Measurements from ENCODE around the gene PLAC1. TPM values are rescaled to one million over a fixed set of nuclear protein-coding genes. Genes with fewer than 3 reads are reported as not detected.

The PLAC1 gene
- total RNA-seq, 4 donors from 2014 or later: 1.9 TPM; not detected in 3

DNA sequence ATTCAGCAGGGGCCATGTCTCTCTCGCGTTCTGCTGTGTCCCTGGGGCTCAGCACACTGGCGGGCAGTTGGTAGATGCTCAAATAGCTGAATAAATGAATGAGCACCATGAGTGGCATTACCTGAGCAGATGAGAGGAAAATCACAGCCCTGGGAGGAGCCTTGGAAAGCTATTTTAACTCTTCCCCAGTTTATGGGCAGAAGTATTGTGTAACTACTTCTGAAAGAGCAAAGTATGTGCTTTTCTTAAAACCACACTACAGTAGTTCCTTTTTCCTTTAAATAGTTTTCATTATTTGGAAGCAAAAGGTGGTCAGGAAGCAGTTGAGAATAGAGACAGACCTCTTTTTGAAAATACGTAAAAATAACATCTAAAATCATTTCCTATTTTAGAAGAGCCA lies 3.0 kb upstream of the PLAC1 start:
- no peak for DNase-seq
- Histone ChIP-seq H3K9me3 (no peaks in the 10 kb centered on the region), H3K4me1 (no peaks in the 10 kb centered on the region), H3K4me3 (no peak overlapping the region), H3K27me3 (no peaks in the 10 kb centered on the region), H3K27ac (no peak overlapping the region), H3K36me3 (no peaks in the 10 kb centered on the region)
- intact Hi-C loops (cut with DNase I; ENCODE audit: low total_unique reads): no loop called here
- TF ChIP-seq, protein P1, sequence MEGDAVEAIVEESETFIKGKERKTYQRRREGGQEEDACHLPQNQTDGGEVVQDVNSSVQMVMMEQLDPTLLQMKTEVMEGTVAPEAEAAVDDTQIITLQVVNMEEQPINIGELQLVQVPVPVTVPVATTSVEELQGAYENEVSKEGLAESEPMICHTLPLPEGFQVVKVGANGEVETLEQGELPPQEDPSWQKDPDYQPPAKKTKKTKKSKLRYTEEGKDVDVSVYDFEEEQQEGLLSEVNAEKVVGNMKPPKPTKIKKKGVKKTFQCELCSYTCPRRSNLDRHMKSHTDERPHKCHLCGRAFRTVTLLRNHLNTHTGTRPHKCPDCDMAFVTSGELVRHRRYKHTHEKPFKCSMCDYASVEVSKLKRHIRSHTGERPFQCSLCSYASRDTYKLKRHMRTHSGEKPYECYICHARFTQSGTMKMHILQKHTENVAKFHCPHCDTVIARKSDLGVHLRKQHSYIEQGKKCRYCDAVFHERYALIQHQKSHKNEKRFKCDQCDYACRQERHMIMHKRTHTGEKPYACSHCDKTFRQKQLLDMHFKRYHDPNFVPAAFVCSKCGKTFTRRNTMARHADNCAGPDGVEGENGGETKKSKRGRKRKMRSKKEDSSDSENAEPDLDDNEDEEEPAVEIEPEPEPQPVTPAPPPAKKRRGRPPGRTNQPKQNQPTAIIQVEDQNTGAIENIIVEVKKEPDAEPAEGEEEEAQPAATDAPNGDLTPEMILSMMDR (IDR thresholded peaks at IDR 0.05): no peak
- TF ChIP-seq POLR2A (IDR thresholded peaks at IDR 0.05): no peak

DNA sequence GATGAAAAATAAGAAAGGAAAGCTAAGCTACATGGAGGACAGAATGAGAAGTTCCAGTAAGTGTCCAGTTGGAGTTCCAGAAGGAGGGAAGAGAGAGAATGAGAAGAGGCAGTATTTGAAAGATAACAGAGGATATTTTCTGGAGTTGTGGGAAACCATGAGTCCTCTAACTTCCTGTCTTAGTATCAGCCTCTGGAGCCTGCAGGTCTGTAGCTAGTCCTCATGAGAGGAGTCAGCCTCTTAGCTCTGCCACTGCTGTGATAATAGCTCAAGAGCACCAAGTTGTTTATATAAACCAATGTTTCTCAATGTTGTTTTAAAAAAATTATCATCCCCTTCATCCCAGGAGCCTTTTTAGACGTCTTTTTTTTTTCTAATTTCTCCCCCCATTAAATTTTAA lies 2.4 kb upstream of the PLAC1 start:
- Histone ChIP-seq H3K27me3 (no peaks in the 10 kb centered on the region), H3K27ac (no peak overlapping the region), H3K4me3 (no peak overlapping the region), H3K4me1 (no peaks in the 10 kb centered on the region), H3K36me3 (no peaks in the 10 kb centered on the region), H3K9me3 (no peaks in the 10 kb centered on the region)
- TF ChIP-seq POLR2A (IDR thresholded peaks at IDR 0.05): no peak
- TF ChIP-seq, protein P1 (IDR thresholded peaks at IDR 0.05): no peak
- no peak for DNase-seq
- intact Hi-C loops (cut with DNase I; ENCODE audit: low total_unique reads): no loop called here

DNA sequence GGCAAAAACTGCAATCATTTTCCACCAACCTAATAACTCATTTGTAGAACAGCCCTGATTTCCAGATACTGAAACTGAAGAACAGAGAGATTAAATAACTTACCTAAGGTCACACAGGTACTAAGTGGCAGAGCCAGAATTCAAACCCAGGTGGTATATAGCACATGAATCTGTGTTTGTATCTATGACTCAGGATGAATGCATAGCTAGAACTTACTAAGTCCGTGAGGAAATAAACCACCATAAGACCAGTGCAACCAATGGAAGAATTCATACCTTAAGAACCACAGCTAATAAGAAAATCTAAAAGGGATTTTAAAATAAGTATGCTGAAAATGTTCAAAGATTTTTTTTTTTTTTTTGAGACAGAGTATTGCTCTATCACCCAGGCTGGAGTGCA lies 1.5 kb upstream of the PLAC1 start:
- Histone ChIP-seq H3K27me3 (no peaks in the 10 kb centered on the region), H3K9me3 (no peaks in the 10 kb centered on the region), H3K4me1 (no peaks in the 10 kb centered on the region), H3K27ac (no peak overlapping the region), H3K36me3 (no peaks in the 10 kb centered on the region), H3K4me3 (no peak overlapping the region)
- intact Hi-C loops (cut with DNase I; ENCODE audit: low total_unique reads): no loop called here
- no peak for DNase-seq
- no peak for TF ChIP-seq POLR2A (IDR thresholded peaks at IDR 0.05)
- TF ChIP-seq, protein P1 (IDR thresholded peaks at IDR 0.05): no peak

DNA sequence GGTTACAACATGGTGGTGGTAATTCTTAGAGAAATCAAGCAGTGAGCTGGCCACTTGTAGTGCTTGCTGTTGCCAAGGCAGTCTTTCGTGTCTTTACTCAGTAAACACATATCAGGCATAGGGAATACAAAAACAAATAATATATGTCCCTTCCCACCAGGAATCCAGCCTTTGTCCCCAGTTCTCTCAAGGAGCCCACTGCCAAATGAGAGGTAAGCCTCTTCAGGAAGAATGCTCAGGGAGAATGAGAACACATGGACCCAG lies 421 bp upstream of the PLAC1 start:
- no peaks in the 10 kb centered on the region for H3K36me3 ChIP-seq
- no peak for DNase-seq
- no peak for TF ChIP-seq POLR2A (IDR thresholded peaks at IDR 0.05)

DNA sequence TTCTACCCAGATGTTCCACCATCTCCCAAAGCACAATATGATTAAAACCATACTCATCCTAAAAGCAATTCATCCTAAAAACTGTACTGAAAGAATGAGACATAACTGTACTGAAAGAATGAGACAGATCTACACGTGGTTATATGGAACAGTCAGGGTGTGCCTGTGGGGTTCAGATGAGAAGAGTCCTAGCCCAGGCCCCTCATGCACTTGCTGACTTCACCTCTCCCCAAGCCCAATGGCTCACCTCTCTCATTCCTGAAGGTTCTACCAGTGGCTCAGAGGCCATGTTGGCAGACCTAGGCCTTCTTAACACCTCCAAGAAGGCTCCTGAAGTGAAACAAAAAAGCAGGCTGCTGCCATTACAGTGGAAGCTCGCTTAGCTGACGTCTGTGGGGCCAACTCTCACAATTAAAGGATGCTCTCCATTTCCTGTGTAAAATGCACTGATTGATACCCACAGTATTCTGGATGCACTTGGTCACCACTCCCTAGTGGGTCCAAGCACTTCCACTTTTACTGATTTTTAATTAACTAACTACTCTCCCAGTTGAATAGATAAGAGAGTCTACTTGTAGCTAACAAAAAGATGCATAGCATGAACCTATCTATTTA lies 3.8 kb downstream of the PLAC1 start:
- H3K27ac ChIP-seq: no peak overlapping the region
- TF ChIP-seq POLR2A (IDR thresholded peaks at IDR 0.05): no peak
- TF ChIP-seq, protein P1 (IDR thresholded peaks at IDR 0.05): no peak
- H3K27me3 ChIP-seq: no peaks in the 10 kb centered on the region
- no peak overlapping the region for H3K4me3 ChIP-seq
- no peaks in the 10 kb centered on the region for H3K9me3 ChIP-seq
- intact Hi-C loops (cut with DNase I; ENCODE audit: low total_unique reads): no loop called here
- H3K4me1 ChIP-seq: no peaks in the 10 kb centered on the region
- DNase-seq: no peak
- no peaks in the 10 kb centered on the region for H3K36me3 ChIP-seq

More for the DNA sequence above, 421 bp upstream of the PLAC1 start:
- no peak overlapping the region for H3K27ac ChIP-seq
- H3K27me3 ChIP-seq: no peaks in the 10 kb centered on the region
- H3K9me3 ChIP-seq: no peaks in the 10 kb centered on the region
- H3K4me3 ChIP-seq: no peak overlapping the region
- H3K4me1 ChIP-seq: no peaks in the 10 kb centered on the region
- intact Hi-C loops (cut with DNase I; ENCODE audit: low total_unique reads): no loop called here

DNA sequence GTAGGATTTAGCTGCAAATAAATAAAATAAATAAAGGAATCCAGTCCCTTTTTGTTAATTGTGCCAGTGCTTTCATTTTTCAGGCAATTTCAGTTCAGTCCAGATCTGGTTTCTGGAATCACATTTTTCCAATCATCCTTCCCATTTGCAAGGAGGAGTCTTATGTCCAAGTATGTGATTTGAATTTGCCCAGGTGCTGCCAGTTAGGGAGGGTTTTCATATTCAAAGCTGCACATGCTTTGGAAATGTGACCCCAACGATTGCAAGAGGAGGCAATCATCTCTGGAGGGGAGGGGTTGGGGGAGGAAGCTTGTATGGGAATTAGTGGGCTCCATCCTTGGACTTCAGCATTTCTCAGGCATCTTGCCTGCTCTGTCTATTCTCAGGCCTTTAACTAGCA lies 4.4 kb downstream of the PLAC1 start:
- DNase-seq: no peak
- intact Hi-C loops (cut with DNase I; ENCODE audit: low total_unique reads): no loop called here
- TF ChIP-seq, protein P1 (IDR thresholded peaks at IDR 0.05): no peak
- TF ChIP-seq POLR2A (IDR thresholded peaks at IDR 0.05): no peak
- no peaks in the 10 kb centered on the region for H3K9me3 ChIP-seq
- H3K36me3 ChIP-seq: no peaks in the 10 kb centered on the region
- no peak overlapping the region for H3K27ac ChIP-seq
- H3K4me1 ChIP-seq: no peaks in the 10 kb centered on the region
- H3K27me3 ChIP-seq: no peaks in the 10 kb centered on the region
- H3K4me3 ChIP-seq: no peak overlapping the region

Data from uterus (tissue), 4 donors.